ENCODE data around the gene OBSCN.

GRCh38 chr1:228259951-228260350 lies 52.1 kb downstream of the OBSCN start:
- TF ChIP-seq, protein P1, sequence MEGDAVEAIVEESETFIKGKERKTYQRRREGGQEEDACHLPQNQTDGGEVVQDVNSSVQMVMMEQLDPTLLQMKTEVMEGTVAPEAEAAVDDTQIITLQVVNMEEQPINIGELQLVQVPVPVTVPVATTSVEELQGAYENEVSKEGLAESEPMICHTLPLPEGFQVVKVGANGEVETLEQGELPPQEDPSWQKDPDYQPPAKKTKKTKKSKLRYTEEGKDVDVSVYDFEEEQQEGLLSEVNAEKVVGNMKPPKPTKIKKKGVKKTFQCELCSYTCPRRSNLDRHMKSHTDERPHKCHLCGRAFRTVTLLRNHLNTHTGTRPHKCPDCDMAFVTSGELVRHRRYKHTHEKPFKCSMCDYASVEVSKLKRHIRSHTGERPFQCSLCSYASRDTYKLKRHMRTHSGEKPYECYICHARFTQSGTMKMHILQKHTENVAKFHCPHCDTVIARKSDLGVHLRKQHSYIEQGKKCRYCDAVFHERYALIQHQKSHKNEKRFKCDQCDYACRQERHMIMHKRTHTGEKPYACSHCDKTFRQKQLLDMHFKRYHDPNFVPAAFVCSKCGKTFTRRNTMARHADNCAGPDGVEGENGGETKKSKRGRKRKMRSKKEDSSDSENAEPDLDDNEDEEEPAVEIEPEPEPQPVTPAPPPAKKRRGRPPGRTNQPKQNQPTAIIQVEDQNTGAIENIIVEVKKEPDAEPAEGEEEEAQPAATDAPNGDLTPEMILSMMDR (IDR thresholded peaks at IDR 0.05): no peak
- TF ChIP-seq POLR2A (IDR thresholded peaks at IDR 0.05): no peak

All from prostate gland (tissue), 2 donors.